ENCODE data around the gene P2RX1. TPM values are rescaled to one million over a fixed set of nuclear protein-coding genes. Genes with fewer than 3 reads are reported as not detected.

Gene P2RX1
- total RNA-seq, 1 donor from 2014 or later, result not detected

DNA sequence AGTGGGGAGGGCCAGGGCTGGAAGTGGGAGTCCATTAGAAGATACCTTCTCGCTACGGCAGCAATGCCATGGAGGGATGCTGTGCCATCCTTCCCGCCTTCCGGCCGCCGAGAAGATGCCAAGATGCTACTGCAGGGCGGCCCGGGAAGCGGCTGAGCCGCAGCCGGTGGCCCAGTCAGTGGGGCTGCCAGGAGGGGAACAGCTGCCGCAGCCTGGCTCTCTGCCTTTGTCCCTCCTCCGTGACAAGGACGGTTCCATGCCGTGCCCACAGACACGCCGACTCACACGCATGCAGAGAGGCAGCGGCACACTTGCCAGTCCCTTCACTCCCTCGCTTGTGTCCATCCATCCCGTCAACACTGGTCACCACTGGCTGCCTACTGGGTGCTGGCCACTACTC lies 50.0 kb downstream of the P2RX1 start:
- H3K9me3 Mint-ChIP-seq (ENCODE audit: unreplicated experiment), result no peaks in the 10 kb centered on the region
- no peak for TF ChIP-seq CTCF (IDR thresholded peaks at IDR 0.05)
- H3K27ac Mint-ChIP-seq (ENCODE audit: unreplicated experiment), result no peak overlapping the region
- no peak overlapping the region for H3K4me3 Mint-ChIP-seq (ENCODE audit: unreplicated experiment)
- peaks cover 20% of the 10 kb centered on the region for H3K4me1 Mint-ChIP-seq (ENCODE audit: unreplicated experiment)
- no peaks in the 10 kb centered on the region for H3K36me3 Mint-ChIP-seq (ENCODE audit: unreplicated experiment)
- no peaks in the 10 kb centered on the region for H3K27me3 Mint-ChIP-seq (ENCODE audit: unreplicated experiment)
- no peak for DNase-seq (ENCODE audit: extremely low spot score, unreplicated experiment)

DNA sequence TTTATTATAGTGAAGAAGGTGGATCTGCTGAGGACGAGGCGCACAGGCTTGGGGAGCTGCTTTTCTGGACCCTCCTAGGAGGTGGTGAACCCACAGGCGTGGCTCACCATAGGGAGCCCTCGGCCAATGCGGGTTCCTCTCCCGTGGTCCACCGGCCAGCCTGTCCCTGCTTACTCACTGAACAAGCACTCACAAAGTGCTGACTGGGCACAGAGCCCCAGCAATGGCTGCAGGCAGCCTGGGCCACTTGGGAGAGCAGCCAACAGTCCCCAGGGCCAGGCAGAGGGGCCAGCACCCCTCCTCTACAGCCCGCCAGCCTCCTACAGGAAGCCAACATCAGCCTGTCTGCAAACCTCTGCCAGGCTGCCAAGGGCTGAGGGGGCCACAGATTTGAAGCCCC lies 51.1 kb downstream of the P2RX1 start:
- no peak for TF ChIP-seq CTCF (IDR thresholded peaks at IDR 0.05)
- no peak overlapping the region for H3K4me3 Mint-ChIP-seq (ENCODE audit: unreplicated experiment)
- peaks cover 14% of the 10 kb centered on the region for H3K4me1 Mint-ChIP-seq (ENCODE audit: unreplicated experiment)
- no peak for DNase-seq (ENCODE audit: extremely low spot score, unreplicated experiment)
- no peak overlapping the region for H3K27ac Mint-ChIP-seq (ENCODE audit: unreplicated experiment)
- H3K27me3 Mint-ChIP-seq (ENCODE audit: unreplicated experiment), result no peaks in the 10 kb centered on the region
- no peaks in the 10 kb centered on the region for H3K9me3 Mint-ChIP-seq (ENCODE audit: unreplicated experiment)
- no peaks in the 10 kb centered on the region for H3K36me3 Mint-ChIP-seq (ENCODE audit: unreplicated experiment)

DNA sequence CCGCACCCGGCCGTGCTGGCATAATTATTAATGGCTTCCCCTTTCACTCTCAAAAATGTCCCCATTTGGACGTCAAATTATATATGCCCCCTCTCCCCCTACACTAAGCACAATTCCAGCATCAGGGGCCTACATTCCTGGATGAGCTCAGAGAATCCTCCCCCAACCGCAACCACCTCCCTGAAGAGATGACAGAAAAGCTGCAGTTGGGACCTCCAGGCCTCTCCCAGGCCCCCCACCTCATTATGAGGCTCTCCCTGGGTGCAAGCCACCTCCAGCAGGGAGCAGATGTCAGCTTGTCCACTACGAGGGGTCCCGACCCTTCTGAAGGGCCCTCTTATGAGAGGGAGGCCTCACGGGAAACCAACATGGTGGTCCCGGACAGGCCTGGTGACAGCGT lies 51.7 kb downstream of the P2RX1 start:
- H3K4me3 Mint-ChIP-seq (ENCODE audit: unreplicated experiment), result no peak overlapping the region
- peaks cover 14% of the 10 kb centered on the region for H3K4me1 Mint-ChIP-seq (ENCODE audit: unreplicated experiment)
- H3K36me3 Mint-ChIP-seq (ENCODE audit: unreplicated experiment), result no peaks in the 10 kb centered on the region
- DNase-seq (ENCODE audit: extremely low spot score, unreplicated experiment), result no peak
- TF ChIP-seq CTCF (IDR thresholded peaks at IDR 0.05), result no peak
- no peak overlapping the region for H3K27ac Mint-ChIP-seq (ENCODE audit: unreplicated experiment)
- H3K27me3 Mint-ChIP-seq (ENCODE audit: unreplicated experiment), result no peaks in the 10 kb centered on the region
- H3K9me3 Mint-ChIP-seq (ENCODE audit: unreplicated experiment), result no peaks in the 10 kb centered on the region

GRCh38 chr17:3861761-3862681 lies 54.2 kb downstream of the P2RX1 start:
- no peak for TF ChIP-seq CTCF (IDR thresholded peaks at IDR 0.05)
- Mint-ChIP-seq H3K9me3 (ENCODE audit: unreplicated experiment) (no peaks in the 10 kb centered on the region), H3K4me1 (ENCODE audit: unreplicated experiment) (peaks cover 9% of the 10 kb centered on the region), H3K27me3 (ENCODE audit: unreplicated experiment) (no peaks in the 10 kb centered on the region), H3K36me3 (ENCODE audit: unreplicated experiment) (no peaks in the 10 kb centered on the region), H3K4me3 (ENCODE audit: unreplicated experiment) (no peak overlapping the region), H3K27ac (ENCODE audit: unreplicated experiment) (no peak overlapping the region)
- DNase-seq (ENCODE audit: extremely low spot score, unreplicated experiment), result no peak

GRCh38 chr17:3860939-3861700 lies 55.1 kb downstream of the P2RX1 start:
- Mint-ChIP-seq H3K36me3 (ENCODE audit: unreplicated experiment) (no peaks in the 10 kb centered on the region), H3K9me3 (ENCODE audit: unreplicated experiment) (no peaks in the 10 kb centered on the region), H3K27me3 (ENCODE audit: unreplicated experiment) (no peaks in the 10 kb centered on the region), H3K4me1 (ENCODE audit: unreplicated experiment) (peaks cover 9% of the 10 kb centered on the region), H3K27ac (ENCODE audit: unreplicated experiment) (no peak overlapping the region), H3K4me3 (ENCODE audit: unreplicated experiment) (no peak overlapping the region)
- no peak for DNase-seq (ENCODE audit: extremely low spot score, unreplicated experiment)
- TF ChIP-seq CTCF (IDR thresholded peaks at IDR 0.05), result no peak

Data from osteocyte (in vitro differentiated cells).